ENCODE measurements around the gene NT5E.

Gene NT5E

GRCh38 chr6:85404564-85405174 is 45.2 kb upstream of the NT5E start:
- no peak for TF ChIP-seq CTCF (IDR thresholded peaks at IDR 0.05; ENCODE audit: low read depth, low read length, missing control alignments)
- DNase-seq (ENCODE audit: low read depth): no peak
- H3K4me3 ChIP-seq (ENCODE audit: low read depth, low read length): no peak overlapping the region

- no peak overlapping the region for H3K4me3 ChIP-seq (ENCODE audit: low read depth, low read length)
- DNase-seq (ENCODE audit: low read depth): no peak
- no peak for TF ChIP-seq CTCF (IDR thresholded peaks at IDR 0.05; ENCODE audit: low read depth, low read length, missing control alignments)
Observed at GRCh38 chr6:85405175-85405852, 44.6 kb upstream of the NT5E start.

- TF ChIP-seq CTCF (IDR thresholded peaks at IDR 0.05; ENCODE audit: low read depth, low read length, missing control alignments): no peak
Observed at GRCh38 chr6:85405853-85406198, 44.1 kb upstream of the NT5E start.

GRCh38 chr6:85406641-85407075 is 43.2 kb upstream of the NT5E start:
- H3K4me3 ChIP-seq (ENCODE audit: low read depth, low read length): no peak overlapping the region
- no peak for DNase-seq (ENCODE audit: low read depth)
- no peak for TF ChIP-seq CTCF (IDR thresholded peaks at IDR 0.05; ENCODE audit: low read depth, low read length, missing control alignments)

More at GRCh38 chr6:85405853-85406198, 44.1 kb upstream of the NT5E start:
- no peak for DNase-seq (ENCODE audit: low read depth)
- no peak overlapping the region for H3K4me3 ChIP-seq (ENCODE audit: low read depth, low read length)

GRCh38 chr6:85408039-85408438 is 41.8 kb upstream of the NT5E start:
- no peak for TF ChIP-seq CTCF (IDR thresholded peaks at IDR 0.05; ENCODE audit: low read depth, low read length, missing control alignments)
- no peak for DNase-seq (ENCODE audit: low read depth)
- no peak overlapping the region for H3K4me3 ChIP-seq (ENCODE audit: low read depth, low read length)

- H3K4me3 ChIP-seq (ENCODE audit: low read depth, low read length): no peak overlapping the region
- TF ChIP-seq CTCF (IDR thresholded peaks at IDR 0.05; ENCODE audit: low read depth, low read length, missing control alignments): no peak
- DNase-seq (ENCODE audit: low read depth): no peak
Observed at GRCh38 chr6:85412911-85413430, 36.9 kb upstream of the NT5E start.
